ENCODE results near the gene GNL3. TPM values are rescaled to one million over a fixed set of nuclear protein-coding genes. Genes with fewer than 3 reads are reported as not detected.

The GNL3 gene
- total and polyA plus RNA-seq, 12 donors, result 23.5 to 229 (median 65.1) TPM

GRCh38 chr3:52682016-52682415, 3.8 kb upstream of the GNL3 start:
- Histone ChIP-seq H3K4me3 (no peak overlapping the region), H3K27me3 (no peaks in the 10 kb centered on the region), H3K36me3 (replicated peaks in 1 of 2) (peaks cover 0 to 17% of the 10 kb centered on the region in 2 donors), H3K4me1 (replicated peaks in 1 of 2) (peaks cover 37 to 61% of the 10 kb centered on the region in 2 donors), H3K27ac (peak overlapping the region in 4 of 5 donors; percentile 55 to 96 (median 66)), H3K9me3 (replicated peaks in 1 of 3) (no peaks in the 10 kb centered on the region)
- TF ChIP-seq POLR2A (IDR thresholded peaks at IDR 0.05), result no peak
- no peak for TF ChIP-seq CTCF (IDR thresholded peaks at IDR 0.05)
- peak; percentile 46 to 71 (median 64) for DNase-seq
- intact Hi-C loops (cut with DNase I), result loop anchor here (5.0 to 10.0 kb wide), 2 partner anchors 147 to 210 kb away; partner anchors contain the start of genes NT5DC2 (in 1 of the 2) and UQCC5 (in 1 of the 2)

GRCh38 chr3:52683611-52684010, 2.2 kb upstream of the GNL3 start:
- no peak for TF ChIP-seq POLR2A (IDR thresholded peaks at IDR 0.05)
- no peak for TF ChIP-seq CTCF (IDR thresholded peaks at IDR 0.05)
- H3K27me3 ChIP-seq, result no peaks in the 10 kb centered on the region
- DNase-seq, result peak in 4 of 7 donors; percentile 16 to 45 (median 36)
- H3K4me1 ChIP-seq (replicated peaks in 1 of 2), result peaks cover 37 to 65% of the 10 kb centered on the region in 2 donors
- H3K4me3 ChIP-seq, result no peak overlapping the region
- H3K9me3 ChIP-seq (replicated peaks in 1 of 3), result no peaks in the 10 kb centered on the region
- peak overlapping the region in 3 of 5 donors; percentile 28 to 96 (median 36) for H3K27ac ChIP-seq
- 59 to 69% (median 62%) methylated on average over 6 of the region's 6 CpGs for WGBS, 4 donors
- intact Hi-C loops (cut with DNase I), result loop anchor here (5.0 to 10.0 kb wide), 2 partner anchors 149 to 211 kb away; partner anchors contain the start of genes NT5DC2 (in 1 of the 2) and UQCC5 (in 1 of the 2)
- peaks cover 0 to 19% of the 10 kb centered on the region in 2 donors for H3K36me3 ChIP-seq (replicated peaks in 1 of 2)

- WGBS, 4 donors, result 30 to 41% (median 36%) methylated on average over 5 of the region's 5 CpGs
- Histone ChIP-seq H3K27me3 (no peaks in the 10 kb centered on the region), H3K36me3 (replicated peaks in 1 of 2) (peaks cover 0 to 22% of the 10 kb centered on the region in 2 donors), H3K4me3 (peak overlapping the region in 1 of 4 donors; percentile 94), H3K4me1 (replicated peaks in 1 of 2) (peaks cover 37 to 65% of the 10 kb centered on the region in 2 donors), H3K9me3 (replicated peaks in 1 of 3) (no peaks in the 10 kb centered on the region), H3K27ac (peak overlapping the region in 2 of 5 donors; percentile 96 to 98)
- DNase-seq, result no peak
- TF ChIP-seq CTCF (IDR thresholded peaks at IDR 0.05) (no peak), POLR2A (IDR thresholded peaks at IDR 0.05) (no peak)
- intact Hi-C loops (cut with DNase I), result loop anchor here (5.0 to 10.0 kb wide), 2 partner anchors 149 to 212 kb away; partner anchors contain the start of genes NT5DC2 (in 1 of the 2) and UQCC5 (in 1 of the 2)
Measured at GRCh38 chr3:52684184-52684583, 1.6 kb upstream of the GNL3 start.

- WGBS, 4 donors, result 0 to 1% (median 1%) methylated on average over 15 to 41 of the region's 41 CpGs
- peak overlapping the region; percentile 68 to 100 (median 96) for H3K27ac ChIP-seq
- H3K36me3 ChIP-seq (replicated peaks in 1 of 2), result peaks cover 0 to 33% of the 10 kb centered on the region in 2 donors
- H3K9me3 ChIP-seq (replicated peaks in 1 of 3), result no peaks in the 10 kb centered on the region
- intact Hi-C loops (cut with DNase I), result loop anchor here in 1 of 2 donors (10.0 kb wide), 1 partner anchor 150 kb away; the partner anchor contains the start of genes NT5DC2 and UQCC5
- H3K27me3 ChIP-seq, result no peaks in the 10 kb centered on the region
- H3K4me1 ChIP-seq (replicated peaks in 1 of 2), result peaks cover 37 to 55% of the 10 kb centered on the region in 2 donors
- TF ChIP-seq CTCF (IDR thresholded peaks at IDR 0.05) (no peak), POLR2A (IDR thresholded peaks at IDR 0.05) (peak in 1 of 2 donors; percentile 59)
- DNase-seq, result peak; percentile 79 to 86 (median 85)
- H3K4me3 ChIP-seq, result peak overlapping the region; percentile 46 to 94 (median 64)
Measured at GRCh38 chr3:52685285-52685708, 535 bp upstream of the GNL3 start.

Data from adrenal gland (tissue), 12 donors.